Ishikawa (cell line): Measurements from ENCODE around the gene RAET1E.
A peak's percentile ranks its signal among the peaks of the same experiment; 100 is the strongest.

Source experiments
- CEBPB ChIP-seq: IDR thresholded peaks from 2 replicates; pipeline ENCODE4 v1.6.1; 2012
- CREB1 ChIP-seq: IDR thresholded peaks from 2 replicates; pipeline ENCODE4 v1.6.1; 2012; ENCODE audit warnings: low read depth
- EGR1 ChIP-seq: IDR thresholded peaks from 2 replicates; pipeline ENCODE4 v1.6.1; 2012
- EP300 ChIP-seq: IDR thresholded peaks from 2 replicates; pipeline ENCODE4 v1.6.1; 2012; ENCODE audit warnings: borderline replicate concordance
- FOXM1 ChIP-seq: IDR thresholded peaks from 2 replicates; pipeline ENCODE4 v1.6.1; 2012; ENCODE audit warnings: low read depth, borderline replicate concordance
- MAX ChIP-seq: IDR thresholded peaks from 2 replicates; pipeline ENCODE4 v1.6.1; 2012
- NFIC ChIP-seq: IDR thresholded peaks from 2 replicates; pipeline ENCODE4 v1.6.1; 2012
- RAD21 ChIP-seq: IDR thresholded peaks from 2 replicates; pipeline ENCODE4 v1.6.1; 2012; ENCODE audit warnings: low read depth
- REST ChIP-seq: IDR thresholded peaks from 2 replicates; pipeline ENCODE4 v1.6.1; 2012; ENCODE audit warnings: low read depth, mild to moderate bottlenecking
- TAF1 ChIP-seq: IDR thresholded peaks from 2 replicates; pipeline ENCODE4 v1.6.1; 2012; ENCODE audit warnings: low read depth, mild to moderate bottlenecking
- TCF12 ChIP-seq: IDR thresholded peaks from 2 replicates; pipeline ENCODE4 v1.6.1; 2012; ENCODE audit warnings: low read depth
- TEAD4 ChIP-seq: IDR thresholded peaks from 2 replicates; pipeline ENCODE4 v1.6.1; 2012
- USF1 ChIP-seq: IDR thresholded peaks from 2 replicates; pipeline ENCODE4 v1.6.1; 2012
- YY1 ChIP-seq: IDR thresholded peaks from 2 replicates; pipeline ENCODE4 v1.6.1; 2012; ENCODE audit warnings: low read depth
- ZBTB7A ChIP-seq: IDR thresholded peaks from 2 replicates; pipeline ENCODE4 v1.6.1; 2012; ENCODE audit warnings: low read depth

The RAET1E gene

DNA sequence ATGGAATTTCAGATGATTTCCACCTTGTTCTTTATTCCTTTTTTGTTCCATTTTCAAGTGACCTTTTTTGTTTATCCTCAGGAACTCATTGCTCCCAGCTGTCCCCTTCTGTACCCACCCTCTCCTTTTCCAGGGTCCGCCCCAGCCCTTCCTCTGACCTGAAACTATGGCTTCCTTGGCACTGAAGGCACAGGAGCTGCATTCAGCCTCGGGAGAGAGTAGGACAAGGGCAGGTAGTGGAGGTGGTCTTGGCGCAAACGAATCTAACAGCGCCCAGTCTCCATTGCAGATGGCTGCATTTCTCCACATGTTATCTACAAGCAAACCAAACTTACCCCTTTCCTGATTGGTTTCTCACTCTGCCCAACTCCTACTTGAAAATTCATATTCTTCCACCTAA is 35.1 kb upstream of the RAET1E start:
- TF ChIP-seq USF1, result no peak
- TF ChIP-seq TEAD4, result no peak
- TF ChIP-seq EP300, result no peak
- TF ChIP-seq EGR1, result no peak
- TF ChIP-seq NFIC, result no peak
- TF ChIP-seq FOXM1, result no peak
- TF ChIP-seq TAF1, result no peak
- no peak for TF ChIP-seq ZBTB7A
- TF ChIP-seq RAD21, result no peak
- TF ChIP-seq YY1, result no peak
- no peak for TF ChIP-seq TCF12
- no peak for TF ChIP-seq CEBPB
- TF ChIP-seq CREB1, result no peak
- no peak for TF ChIP-seq MAX
- no peak for TF ChIP-seq REST

DNA sequence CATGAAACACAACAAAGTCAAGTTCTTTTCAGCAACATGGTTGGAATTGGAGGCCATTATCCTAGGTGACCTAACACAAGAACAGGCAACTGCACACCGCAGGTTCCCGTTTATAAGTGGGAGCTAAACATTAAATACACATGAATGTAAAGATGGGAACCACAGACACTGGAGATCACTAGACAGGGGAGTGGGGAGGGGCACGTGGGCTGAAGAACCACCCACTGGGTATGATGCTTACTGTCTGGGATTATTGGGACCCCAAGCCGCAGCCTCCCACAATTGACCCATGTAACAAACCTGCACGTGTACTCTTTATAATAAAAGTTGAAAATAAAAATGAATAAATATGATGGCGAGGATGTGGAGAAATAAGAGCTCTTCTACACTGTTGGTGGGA is 33.6 kb upstream of the RAET1E start:
- no peak for TF ChIP-seq FOXM1
- no peak for TF ChIP-seq NFIC
- TF ChIP-seq MAX, result no peak
- no peak for TF ChIP-seq EP300
- no peak for TF ChIP-seq ZBTB7A
- no peak for TF ChIP-seq RAD21
- TF ChIP-seq TCF12, result no peak
- no peak for TF ChIP-seq YY1
- TF ChIP-seq CEBPB, result no peak
- TF ChIP-seq CREB1, result no peak
- TF ChIP-seq EGR1, result no peak
- no peak for TF ChIP-seq TEAD4
- no peak for TF ChIP-seq TAF1
- no peak for TF ChIP-seq USF1
- no peak for TF ChIP-seq REST

DNA sequence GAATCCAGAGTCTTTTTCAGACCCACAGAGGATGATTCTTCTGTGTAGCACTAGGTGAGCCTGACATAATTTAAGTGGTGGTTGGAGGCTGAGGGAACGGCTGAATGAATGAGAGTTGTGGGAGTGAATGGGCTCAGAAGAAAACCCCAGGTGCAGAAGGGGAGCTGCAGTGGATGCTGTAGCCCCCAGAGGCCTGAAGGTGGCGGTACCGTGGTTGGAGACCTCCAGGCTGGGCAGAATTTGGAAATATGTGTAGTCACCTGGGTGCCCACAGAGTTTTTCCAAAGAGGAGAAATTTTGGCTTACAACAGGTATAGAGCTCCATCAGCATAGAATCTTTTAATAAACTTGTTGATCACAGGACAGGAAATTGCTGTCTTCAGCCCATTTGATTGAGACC is 31.5 kb upstream of the RAET1E start:
- no peak for TF ChIP-seq USF1
- peak; percentile 37; the same call in 1 of the 2 replicates for TF ChIP-seq RAD21

GRCh38 chr6:149925974-149926777 is 28.3 kb upstream of the RAET1E start:
- TF ChIP-seq YY1 (0 out of 2 replicates have a peak, but pooled peaks have one; percentile 24), RAD21 (peak; percentile 98), TAF1 (0 out of 2 replicates have a peak, but pooled peaks have one; percentile 22), CEBPB (no peak), TEAD4 (peak; percentile 45), FOXM1 (no peak)

DNA sequence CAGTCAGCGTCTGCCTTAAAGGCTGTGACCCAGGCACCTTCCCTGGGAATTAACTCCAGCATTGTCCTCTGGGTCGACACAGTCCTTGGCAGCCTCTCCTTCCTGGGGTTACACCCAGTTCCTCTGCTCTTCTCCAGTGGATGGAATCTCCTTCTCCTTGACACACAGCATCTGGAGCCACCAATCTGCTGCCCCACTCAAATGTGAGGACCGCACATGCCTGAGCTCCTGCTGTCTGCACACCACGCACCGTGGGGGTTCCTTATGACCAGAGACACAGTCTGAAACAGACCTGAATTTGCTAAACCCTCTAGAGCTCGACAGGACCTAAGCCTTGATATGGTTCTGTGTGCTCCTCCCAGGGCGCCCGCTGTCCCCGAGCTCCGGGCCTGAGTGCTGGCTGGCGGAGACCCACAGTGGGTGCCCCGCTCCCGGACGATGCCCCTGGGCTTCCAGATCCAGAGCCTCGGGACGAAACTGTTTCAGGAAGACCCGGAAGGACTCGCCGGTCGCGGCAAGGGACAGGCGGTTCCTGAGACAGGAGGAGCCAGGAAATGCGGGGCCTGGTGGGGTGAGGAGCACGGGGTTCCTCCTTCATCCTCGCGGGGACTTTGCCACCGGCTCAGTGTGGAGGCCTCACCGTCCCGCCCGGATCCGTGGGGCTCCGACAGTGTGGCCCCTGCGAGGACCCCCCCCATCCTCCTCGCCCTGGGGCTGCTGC is 27.5 kb upstream of the RAET1E start:
- TF ChIP-seq TEAD4 (no peak), REST (no peak)
